Heart left ventricle (tissue), 13 donors: ENCODE results near the gene GBP3.

Experiments used
- POLR2A ChIP-seq, 2 donors: fragments of 450-650 bp; IDR thresholded peaks; one replicate each; pipeline ENCODE4 v1.6.1; 2017; ENCODE audit warnings: antibody characterized with exemption in 2 of 2, mild to moderate bottlenecking in 2 of 2, moderate library complexity in 2 of 2
- TF ChIP-seq, protein P1 (sequence below), 12 donors: fragments of 200-600 bp; sonication (generic) in 4 of 12; IDR thresholded peaks; one replicate each; pipeline versions ENCODE4 v1.5.0 to v1.8.0; 2018 to 2022; ENCODE audit warnings: antibody characterized with exemption in 12 of 12, mild to moderate bottlenecking in 5 of 12
- donor health status: ischemic (EF 13 %, LVEDD 7.1; RV severe dilation, severe dysfunction).
- donor health status: DM: no; HTN: yes; CAD: no.
- donor health status: DM: no; HTN: no; CAD: no.
- donor health status: ischemic (EF 25% LVEDD 6.9; RV normal size, moderate dysfunction).
- donor health status: ischemic (EF 25% LVEDD 5.7; RV mildly dilated, moderate dysfunction).
- donor health status: ischemic (EF 35%, LVEDD 5.7; RV mildly dilated, moderate dysfunction).
- donor health status: nonischemic (EF 11% LVEDD 7.7; RV severe dilation, severe dysfunction).
- donor health status: DM: yes; HTN: yes; CAD: no.
- donor health status: PGD.
- donor health status: ischemic (EF 29% LVEDD 5.4; RV normal size, mild dysfunction).
- donor health status: nonischemic (EF 23%, LVEDD 6.1; RV moderate dilation, normal function).

DNA sequence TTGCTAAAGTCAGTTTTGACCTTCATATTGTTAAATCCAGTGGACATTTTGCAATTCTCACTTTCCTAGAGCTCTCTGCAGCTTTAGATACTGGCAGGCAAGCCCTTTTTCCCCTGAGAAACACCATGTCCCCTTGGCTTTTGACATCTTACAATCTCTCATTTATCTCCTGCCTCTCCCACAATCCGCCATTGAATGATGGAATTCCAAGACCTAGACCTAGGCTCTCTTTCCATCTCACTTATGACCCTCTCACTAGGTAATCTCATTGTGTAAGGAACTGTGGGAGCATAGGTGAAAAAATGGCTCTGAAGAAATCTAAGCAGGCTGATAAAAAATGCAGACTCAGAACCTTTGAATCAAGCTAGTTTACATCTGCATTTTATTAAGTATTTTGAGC is 32.2 kb downstream of the GBP3 start:
- TF ChIP-seq, protein P1, sequence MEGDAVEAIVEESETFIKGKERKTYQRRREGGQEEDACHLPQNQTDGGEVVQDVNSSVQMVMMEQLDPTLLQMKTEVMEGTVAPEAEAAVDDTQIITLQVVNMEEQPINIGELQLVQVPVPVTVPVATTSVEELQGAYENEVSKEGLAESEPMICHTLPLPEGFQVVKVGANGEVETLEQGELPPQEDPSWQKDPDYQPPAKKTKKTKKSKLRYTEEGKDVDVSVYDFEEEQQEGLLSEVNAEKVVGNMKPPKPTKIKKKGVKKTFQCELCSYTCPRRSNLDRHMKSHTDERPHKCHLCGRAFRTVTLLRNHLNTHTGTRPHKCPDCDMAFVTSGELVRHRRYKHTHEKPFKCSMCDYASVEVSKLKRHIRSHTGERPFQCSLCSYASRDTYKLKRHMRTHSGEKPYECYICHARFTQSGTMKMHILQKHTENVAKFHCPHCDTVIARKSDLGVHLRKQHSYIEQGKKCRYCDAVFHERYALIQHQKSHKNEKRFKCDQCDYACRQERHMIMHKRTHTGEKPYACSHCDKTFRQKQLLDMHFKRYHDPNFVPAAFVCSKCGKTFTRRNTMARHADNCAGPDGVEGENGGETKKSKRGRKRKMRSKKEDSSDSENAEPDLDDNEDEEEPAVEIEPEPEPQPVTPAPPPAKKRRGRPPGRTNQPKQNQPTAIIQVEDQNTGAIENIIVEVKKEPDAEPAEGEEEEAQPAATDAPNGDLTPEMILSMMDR (IDR thresholded peaks at IDR 0.05) = no peak
- TF ChIP-seq POLR2A (IDR thresholded peaks at IDR 0.05) = no peak
